ENCODE data around the gene LRRK1. TPM values are rescaled to one million over a fixed set of nuclear protein-coding genes. Genes with fewer than 3 reads are reported as not detected.

LRRK1 gene
- total and polyA plus RNA-seq, 9 donors, result 6.5 to 27.3 (median 17.5) TPM

GRCh38 chr15:100902436-100903167 lies 16.6 kb upstream of the LRRK1 start:
- TF ChIP-seq POLR2A (IDR thresholded peaks at IDR 0.05) (peak; percentile 15), CTCF (IDR thresholded peaks at IDR 0.05) (no peak), EP300 (IDR thresholded peaks at IDR 0.05) (peak; percentile 78)
- Histone ChIP-seq H3K27me3 (no peaks in the 10 kb centered on the region), H3K4me1 (ENCODE audit: insufficient read depth) (peaks cover 7% of the 10 kb centered on the region), H3K36me3 (no peaks in the 10 kb centered on the region), H3K27ac (peak overlapping the region in 1 of 2 donors; percentile 89), H3K9me3 (no peaks in the 10 kb centered on the region), H3K4me3 (peak overlapping the region; percentile 28)
- WGBS, 3 donors, result 6 to 14% (median 7%) methylated on average over 22 of the region's 22 CpGs
- intact Hi-C loops (cut with DNase I), result no loop called here
- DNase-seq, result peak; percentile 89 to 95 (median 90)

GRCh38 chr15:100903168-100903554 lies 16.0 kb upstream of the LRRK1 start:
- intact Hi-C loops (cut with DNase I), result no loop called here
- Histone ChIP-seq H3K27ac (peak overlapping the region in 1 of 2 donors; percentile 89), H3K9me3 (no peaks in the 10 kb centered on the region), H3K36me3 (no peaks in the 10 kb centered on the region), H3K27me3 (no peaks in the 10 kb centered on the region), H3K4me1 (ENCODE audit: insufficient read depth) (peaks cover 7% of the 10 kb centered on the region), H3K4me3 (no peak overlapping the region)
- TF ChIP-seq EP300 (IDR thresholded peaks at IDR 0.05) (no peak), CTCF (IDR thresholded peaks at IDR 0.05) (no peak), POLR2A (IDR thresholded peaks at IDR 0.05) (no peak)
- WGBS, 3 donors, result 11 to 22% (median 14%) methylated on average over 3 of the region's 3 CpGs
- DNase-seq, result no peak

GRCh38 chr15:100905850-100906249 lies 13.3 kb upstream of the LRRK1 start:
- WGBS, 3 donors, result 79 to 83% (median 82%) methylated on average over 8 of the region's 8 CpGs
- H3K27me3 ChIP-seq, result no peaks in the 10 kb centered on the region
- intact Hi-C loops (cut with DNase I), result no loop called here

GRCh38 chr15:100908466-100908865 lies 10.7 kb upstream of the LRRK1 start:
- Histone ChIP-seq H3K27me3 (no peaks in the 10 kb centered on the region), H3K4me3 (no peak overlapping the region), H3K27ac (no peak overlapping the region), H3K9me3 (no peaks in the 10 kb centered on the region), H3K36me3 (no peaks in the 10 kb centered on the region), H3K4me1 (ENCODE audit: insufficient read depth) (no peaks in the 10 kb centered on the region)
- TF ChIP-seq CTCF (IDR thresholded peaks at IDR 0.05) (no peak), EP300 (IDR thresholded peaks at IDR 0.05) (no peak), POLR2A (IDR thresholded peaks at IDR 0.05) (no peak)
- WGBS, 3 donors, result 79 to 88% (median 80%) methylated on average over 6 of the region's 6 CpGs
- DNase-seq, result no peak
- intact Hi-C loops (cut with DNase I), result no loop called here

More at GRCh38 chr15:100905850-100906249, 13.3 kb upstream of the LRRK1 start:
- DNase-seq, result peak in 1 of 5 donors; percentile 10
- Histone ChIP-seq H3K4me1 (ENCODE audit: insufficient read depth) (peaks cover 6% of the 10 kb centered on the region), H3K4me3 (no peak overlapping the region), H3K27ac (no peak overlapping the region), H3K36me3 (no peaks in the 10 kb centered on the region), H3K9me3 (no peaks in the 10 kb centered on the region)
- no peak for TF ChIP-seq POLR2A (IDR thresholded peaks at IDR 0.05)
- TF ChIP-seq EP300 (IDR thresholded peaks at IDR 0.05), result no peak
- no peak for TF ChIP-seq CTCF (IDR thresholded peaks at IDR 0.05)

Measured in ovary (tissue), 9 donors.